HG03025 (cell line): Measurements from ENCODE around the gene ZFP64.
"Not testable (repeated sequence)": the region's sequence is repeated elsewhere in the genome, so short reads cannot be mapped to it uniquely, and the experiment has no call there.

Experiments used
- ATAC-seq: cut with Tn5 transposase; IDR thresholded peaks from one replicate; pipeline ENCODE4 v1.9.1; 2021; ENCODE audit warnings: mild to moderate bottlenecking, moderate library complexity; ENCODE audit not compliant: unreplicated experiment, low FRiP score

The ZFP64 gene

DNA sequence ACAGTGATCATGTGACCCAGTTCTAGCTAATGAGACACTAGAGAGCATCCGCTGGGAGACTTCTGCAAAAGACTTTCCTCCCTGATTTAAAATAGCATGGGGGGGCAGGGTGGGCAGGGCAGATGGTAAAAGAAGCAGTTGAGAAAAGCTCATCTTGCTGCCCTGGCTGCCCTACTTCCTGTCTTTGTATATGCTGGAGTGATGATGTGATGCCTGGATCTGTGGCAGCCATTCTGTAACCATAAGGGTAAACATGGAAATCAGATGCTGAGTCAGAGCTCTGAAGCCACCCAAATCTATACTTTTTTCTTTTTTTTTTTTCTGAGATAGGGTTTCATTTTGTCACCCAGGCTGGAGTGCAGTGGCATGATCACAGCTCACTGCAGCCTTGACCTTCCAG lies 25.4 kb downstream of the ZFP64 start:
- ATAC-seq = no peak

DNA sequence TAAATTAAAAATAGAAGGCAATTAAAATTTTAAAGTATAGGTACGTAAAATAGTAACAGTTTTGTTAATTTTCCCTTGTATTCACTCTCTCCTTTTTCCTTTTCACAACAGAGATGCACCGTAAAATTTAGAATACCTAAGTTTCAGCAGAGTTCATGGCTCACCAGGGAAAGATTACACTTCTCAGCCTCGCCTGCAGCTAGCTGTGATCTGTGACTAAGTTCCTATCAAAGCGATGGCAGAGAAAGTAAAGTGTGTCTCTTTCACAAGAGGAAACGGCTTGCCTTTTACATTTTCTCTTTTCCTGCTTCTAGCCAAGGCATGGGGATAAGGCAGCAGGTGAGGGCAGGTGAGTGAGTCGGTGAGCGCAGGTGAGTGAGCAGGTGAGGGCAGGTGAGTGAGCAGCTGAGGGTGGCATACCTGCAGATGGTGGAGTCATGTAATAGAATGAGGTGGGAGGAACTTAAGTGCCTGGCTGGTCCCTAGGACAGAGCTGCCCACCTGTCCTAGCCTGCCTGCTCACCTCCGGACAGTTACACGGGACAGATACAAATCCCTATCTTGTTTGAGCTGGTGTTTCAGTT lies 30.9 kb downstream of the ZFP64 start:
- ATAC-seq = no peak

GRCh38 chr20:52160049-52160570 lies 31.5 kb downstream of the ZFP64 start:
- ATAC-seq = no peak

DNA sequence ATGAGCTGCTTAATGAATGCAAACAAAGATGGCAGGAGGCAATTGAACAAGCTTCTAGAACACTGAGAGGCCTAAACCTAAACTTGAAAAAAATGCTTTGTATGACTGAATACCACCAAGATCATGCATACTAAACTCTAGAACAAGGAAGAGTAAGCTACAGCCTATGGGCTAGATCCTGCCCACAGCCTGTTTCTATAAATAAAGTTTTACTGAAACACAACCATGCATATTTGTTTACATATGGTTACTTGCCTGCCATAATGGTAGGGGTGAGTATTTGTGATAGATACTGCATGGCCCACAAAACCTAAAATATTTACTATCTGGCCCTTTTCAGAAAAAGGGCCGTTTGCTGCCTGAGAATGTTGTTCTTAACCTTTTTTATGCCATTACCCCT lies 37.0 kb downstream of the ZFP64 start:
- no peak for ATAC-seq

GRCh38 chr20:52153896-52154295 lies 37.7 kb downstream of the ZFP64 start:
- ATAC-seq = no peak

DNA sequence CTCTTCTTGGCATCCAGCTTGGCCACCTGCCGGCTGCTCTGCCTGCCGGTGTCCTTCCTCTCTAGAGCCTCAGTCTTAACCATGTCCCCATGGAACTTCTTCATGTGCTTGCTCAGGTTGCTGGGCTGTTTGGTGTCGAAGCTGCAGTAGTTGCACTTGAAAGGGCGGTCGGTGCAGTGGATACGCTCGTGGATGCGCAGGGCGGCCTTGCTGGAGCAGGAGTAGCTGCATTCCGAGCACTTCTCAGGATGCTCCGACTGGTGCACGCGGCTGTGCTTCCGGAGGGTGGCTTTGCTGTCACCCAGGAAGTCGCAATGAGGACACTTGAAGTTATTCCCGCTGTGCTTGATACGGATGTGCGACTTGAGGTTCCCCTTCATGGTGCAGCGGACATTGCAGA lies 38.7 kb downstream of the ZFP64 start:
- ATAC-seq = no peak

DNA sequence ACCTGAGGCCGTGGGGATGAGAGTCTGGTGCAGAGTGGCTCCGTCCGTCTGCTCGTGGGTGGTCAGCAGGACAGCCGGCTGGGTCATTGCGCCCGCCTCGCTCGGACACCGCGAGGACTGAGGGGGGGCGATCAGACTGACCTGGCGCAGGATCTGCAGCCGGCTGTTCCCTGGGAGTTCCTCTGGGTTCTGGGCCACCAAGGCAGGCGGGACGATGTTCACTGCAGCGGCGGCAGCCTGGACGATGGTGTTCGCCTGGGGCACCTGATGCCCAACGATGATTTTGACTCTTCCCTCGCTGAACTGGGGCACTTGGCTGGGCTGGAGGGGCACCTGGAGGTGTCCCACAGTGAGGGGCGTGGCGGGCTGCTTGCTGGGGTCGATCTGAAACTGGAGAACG lies 39.2 kb downstream of the ZFP64 start:
- ATAC-seq = no peak

DNA sequence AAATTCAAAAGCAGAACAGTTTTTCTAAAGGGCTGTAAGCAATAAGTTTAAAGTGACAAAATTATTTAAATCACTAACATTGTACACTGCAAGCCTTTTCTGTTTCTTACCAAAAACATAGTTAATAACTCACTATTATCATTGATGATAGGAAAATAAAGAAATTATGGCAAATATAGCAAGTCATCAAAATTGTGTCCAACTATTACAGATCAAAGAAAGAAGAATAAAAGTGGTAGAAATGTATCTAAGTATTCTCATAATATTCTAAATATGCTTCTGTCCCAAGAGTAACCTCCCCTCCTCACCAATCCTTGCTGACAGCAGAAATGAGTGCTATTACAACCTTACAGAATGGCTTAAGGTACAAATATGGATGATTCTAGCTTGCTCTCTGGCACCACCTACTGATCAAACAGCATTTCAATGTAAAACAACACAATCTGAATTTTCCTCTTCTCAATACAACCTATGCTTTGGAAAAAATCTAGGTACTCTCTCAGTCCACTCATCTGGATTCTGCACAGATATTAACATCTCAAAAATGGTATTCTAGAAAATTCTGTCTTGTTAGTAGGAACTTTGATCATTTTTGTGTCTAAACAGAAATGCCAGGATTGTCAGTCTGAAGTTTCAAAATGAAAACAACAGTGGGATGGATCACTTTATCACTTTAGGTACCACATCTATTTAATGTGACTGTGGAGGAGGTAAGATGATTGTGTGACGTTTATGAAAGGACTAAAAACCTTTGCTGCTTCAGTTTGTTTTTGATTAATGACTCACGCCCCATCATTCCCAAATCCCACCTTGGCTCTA lies 40.9 kb downstream of the ZFP64 start:
- ATAC-seq = no peak

GRCh38 chr20:52145587-52145986 lies 46.0 kb downstream of the ZFP64 start:
- ATAC-seq = no peak

- ATAC-seq = no peak
Measured at GRCh38 chr20:52143277-52143676, 48.3 kb downstream of the ZFP64 start.

- ATAC-seq = no peak
Measured at GRCh38 chr20:52142757-52143156, 48.8 kb downstream of the ZFP64 start.

- no peak for ATAC-seq
Measured at GRCh38 chr20:52139986-52140385, 51.6 kb downstream of the ZFP64 start.

GRCh38 chr20:52137850-52138249 lies 53.7 kb downstream of the ZFP64 start:
- no peak for ATAC-seq

- not testable (repeated sequence) for ATAC-seq
Measured at GRCh38 chr20:52133714-52134113, 57.9 kb downstream of the ZFP64 start.

GRCh38 chr20:52132337-52132736 lies 59.2 kb downstream of the ZFP64 start:
- no peak for ATAC-seq

- no peak for ATAC-seq
Measured at GRCh38 chr20:52131048-52131643, 60.4 kb downstream of the ZFP64 start.

GRCh38 chr20:52130406-52130805 lies 61.2 kb downstream of the ZFP64 start:
- ATAC-seq = no peak

DNA sequence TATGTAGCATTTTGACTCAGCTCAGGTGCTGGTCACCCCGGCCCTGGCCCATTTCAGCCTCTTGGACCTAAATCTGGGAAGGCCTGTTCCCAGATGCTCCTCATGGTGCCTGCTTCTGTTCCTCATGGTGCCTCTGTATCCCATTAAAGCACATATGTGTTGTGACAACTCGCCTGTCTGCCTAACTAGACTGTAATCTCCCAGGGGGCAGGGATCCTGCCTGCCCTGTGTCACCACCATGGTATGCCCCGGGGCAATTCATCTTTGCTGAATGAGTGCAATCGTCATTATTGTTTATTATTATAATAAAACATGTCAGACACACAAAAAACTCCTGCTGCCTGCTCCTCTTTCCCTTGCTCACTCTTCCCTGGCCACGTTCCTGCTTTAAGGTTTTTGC lies 62.0 kb downstream of the ZFP64 start:
- ATAC-seq = no peak

DNA sequence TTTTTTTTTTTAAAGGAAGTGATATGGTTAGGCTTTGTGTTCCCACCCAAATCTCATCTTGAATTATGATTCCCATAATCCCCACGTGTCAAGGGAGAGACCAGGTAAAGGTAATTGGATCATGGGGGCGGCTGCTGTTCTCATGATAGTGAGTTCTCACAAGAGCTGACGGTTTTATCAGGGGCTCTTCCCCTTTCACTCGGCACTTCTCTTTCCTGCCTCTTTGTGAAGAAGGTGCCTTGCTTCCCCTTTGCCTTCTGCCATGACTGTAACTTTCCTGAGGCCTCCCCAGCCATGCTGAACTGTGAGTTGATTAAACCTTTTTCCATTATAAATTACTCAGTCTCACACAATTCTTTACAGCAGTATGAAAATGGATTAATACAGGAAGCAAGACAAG lies 64.3 kb downstream of the ZFP64 start:
- no peak for ATAC-seq

DNA sequence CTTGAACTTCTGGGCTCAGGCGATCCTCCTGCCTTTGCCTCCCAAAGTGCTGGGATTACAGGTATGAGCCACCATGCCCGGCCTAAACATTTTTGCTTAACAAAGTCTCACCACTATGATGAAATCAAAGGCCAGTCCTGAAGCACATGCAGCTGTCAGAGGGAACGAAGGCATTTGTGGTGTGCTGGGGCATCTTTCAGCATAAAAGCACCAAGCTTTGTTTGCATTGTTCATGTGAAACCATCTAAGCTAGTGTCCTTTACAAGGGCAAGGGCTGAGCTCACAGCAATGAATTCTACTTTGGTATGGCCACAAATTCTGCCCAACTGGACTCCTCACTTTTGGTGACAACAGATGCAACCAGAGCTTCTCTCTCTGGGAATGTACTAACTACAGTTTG lies 66.8 kb downstream of the ZFP64 start:
- no peak for ATAC-seq

DNA sequence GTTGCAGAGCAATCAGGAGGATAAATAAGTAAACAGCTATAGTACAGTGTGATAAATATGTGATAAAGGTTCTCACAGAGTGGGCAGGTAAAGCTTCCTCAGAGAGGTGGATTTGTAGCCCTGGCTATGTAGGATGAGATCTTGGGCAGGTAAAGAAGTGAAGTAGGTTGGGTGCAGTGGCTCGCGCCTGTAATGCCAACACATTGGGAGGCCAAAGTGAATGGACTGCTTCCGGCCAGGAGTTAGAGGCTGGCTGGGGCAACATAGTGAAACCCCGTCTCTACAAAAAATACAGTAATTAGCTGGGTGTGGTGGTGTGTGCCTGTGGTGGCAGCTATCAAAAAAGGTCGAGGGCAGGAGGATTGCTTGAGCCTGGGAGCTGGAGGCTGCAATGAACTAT lies 72.9 kb downstream of the ZFP64 start:
- no peak for ATAC-seq
